Measurements from ENCODE around the gene CSF1R.

CSF1R gene

DNA sequence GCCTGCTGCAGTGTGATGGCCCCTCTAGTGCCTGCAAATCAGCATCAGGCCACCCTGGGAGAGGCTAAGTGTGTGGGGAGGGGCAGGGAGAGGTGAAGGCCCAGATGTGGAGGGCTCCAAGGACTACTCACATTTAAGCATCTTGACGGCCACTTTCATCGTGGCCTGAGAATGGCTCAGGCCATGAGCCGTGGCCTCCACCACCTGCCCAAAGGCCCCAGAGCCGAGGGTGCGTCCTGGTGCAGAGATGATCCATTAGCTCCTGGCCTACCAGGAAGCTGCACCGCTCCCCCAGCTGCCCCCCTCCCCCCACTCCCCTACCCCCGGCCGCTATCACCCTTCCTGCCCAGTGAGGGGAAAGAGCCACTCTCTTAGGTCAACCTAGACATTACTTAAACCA lies 38.2 kb upstream of the CSF1R start:
- TF ChIP-seq CTCF (IDR thresholded peaks at IDR 0.05; ENCODE audit: low read depth, low read length), result no peak

DNA sequence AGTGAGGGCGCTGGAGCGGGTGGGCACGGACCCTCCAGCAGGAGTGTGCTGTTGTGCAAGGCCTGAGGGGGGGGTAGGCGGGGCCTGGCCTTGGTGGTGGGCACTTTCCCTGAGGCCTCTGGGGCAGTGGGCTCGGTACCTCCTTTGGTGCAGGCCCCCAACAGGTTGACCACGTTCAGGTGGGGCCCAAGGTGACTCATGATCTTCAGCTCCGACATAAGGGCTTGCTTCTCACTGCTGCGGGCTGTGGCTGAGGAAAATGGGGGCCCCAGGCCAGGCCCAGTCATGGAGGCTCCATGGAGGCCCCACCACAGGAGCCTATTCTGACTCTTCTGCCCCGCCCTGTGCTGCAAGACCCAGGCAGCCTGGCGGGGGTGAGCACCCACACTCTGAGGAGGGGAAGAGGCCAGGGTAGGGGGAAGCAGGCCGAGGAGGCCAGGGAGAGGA lies 37.8 kb upstream of the CSF1R start:
- TF ChIP-seq CTCF (IDR thresholded peaks at IDR 0.05; ENCODE audit: low read depth, low read length), result no peak
- no peak for DNase-seq (ENCODE audit: extremely low read depth, low read depth)

More for the DNA sequence above, 38.2 kb upstream of the CSF1R start:
- no peak for DNase-seq (ENCODE audit: extremely low read depth, low read depth)

- DNase-seq (ENCODE audit: extremely low read depth, low read depth), result no peak
- TF ChIP-seq CTCF (IDR thresholded peaks at IDR 0.05; ENCODE audit: low read depth, low read length), result no peak
Observed at GRCh38 chr5:150123542-150123941, 37.2 kb upstream of the CSF1R start.

- TF ChIP-seq CTCF (IDR thresholded peaks at IDR 0.05; ENCODE audit: low read depth, low read length), result no peak
- DNase-seq (ENCODE audit: extremely low read depth, low read depth), result no peak
Observed at GRCh38 chr5:150122536-150123481, 36.5 kb upstream of the CSF1R start.

DNA sequence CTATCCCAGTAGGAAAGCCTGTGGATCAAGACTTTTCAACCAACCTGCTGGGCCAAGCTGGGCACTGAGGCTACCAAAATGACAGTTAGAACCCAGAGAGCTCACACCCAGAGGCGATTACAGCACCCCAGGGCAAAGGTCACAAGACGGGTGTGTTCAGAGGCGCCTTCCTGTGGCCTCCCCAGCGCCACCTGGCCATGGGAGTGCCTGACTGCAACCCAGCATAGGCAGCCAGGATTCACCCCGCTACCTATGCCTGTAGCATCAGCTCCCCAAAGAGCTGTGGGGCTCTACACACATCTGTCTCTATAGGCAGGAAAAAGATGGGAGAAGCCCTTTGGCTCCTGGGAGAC lies 35.8 kb upstream of the CSF1R start:
- DNase-seq (ENCODE audit: extremely low read depth, low read depth), result no peak
- peak; percentile 10 for TF ChIP-seq CTCF (IDR thresholded peaks at IDR 0.05; ENCODE audit: low read depth, low read length)

GRCh38 chr5:150121448-150122157 lies 35.2 kb upstream of the CSF1R start:
- no peak for TF ChIP-seq CTCF (IDR thresholded peaks at IDR 0.05; ENCODE audit: low read depth, low read length)
- no peak for DNase-seq (ENCODE audit: extremely low read depth, low read depth)
